HG03108 (cell line): ENCODE measurements around the gene NELFB.

Source experiments
- ATAC-seq: cut with Tn5 transposase; IDR thresholded peaks from one replicate; pipeline ENCODE4 v1.9.1; 2021; ENCODE audit warnings: moderate library complexity; ENCODE audit not compliant: unreplicated experiment

The NELFB gene

DNA sequence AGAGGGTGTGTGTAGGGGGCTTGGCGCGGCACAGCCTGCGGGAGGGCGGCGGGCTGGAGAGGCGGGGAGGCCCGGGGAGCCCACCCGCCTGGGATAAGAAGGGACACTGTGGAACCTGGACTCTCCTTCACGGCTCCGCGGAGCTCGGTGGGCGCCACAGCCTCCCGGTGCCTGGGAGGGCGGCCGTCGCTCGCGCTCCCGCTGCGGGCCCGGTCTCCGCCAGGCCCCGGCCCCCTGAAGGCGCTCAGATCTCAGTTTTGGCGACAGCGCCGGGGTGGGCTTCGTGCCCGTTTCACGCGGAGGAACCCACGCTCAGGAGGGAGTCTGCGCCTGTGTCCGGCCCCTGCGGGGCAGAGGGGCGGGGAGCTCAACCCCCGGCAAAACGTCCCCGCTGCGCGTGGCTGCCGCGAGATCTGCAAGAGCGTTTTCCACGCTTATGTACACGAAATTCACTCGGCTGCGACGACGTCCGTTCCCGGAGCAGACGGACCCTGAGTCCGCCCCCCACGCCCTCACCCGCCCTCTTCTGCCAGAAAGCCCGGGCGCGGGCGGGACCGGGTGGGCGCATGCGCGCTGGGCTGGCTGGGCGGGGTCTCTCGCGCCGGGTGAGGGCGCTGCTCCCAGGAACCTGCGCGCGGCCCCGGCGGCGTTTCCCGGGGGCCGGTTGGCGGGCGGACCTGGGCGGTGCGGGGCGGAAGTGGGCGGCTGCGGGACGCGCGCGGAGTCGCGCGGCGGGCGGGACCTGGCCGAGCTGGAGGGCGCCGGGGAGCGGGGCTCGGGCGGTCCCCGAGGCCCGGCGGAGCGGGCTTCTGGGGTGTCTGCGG is at the start of gene NELFB:
Gene NELFB (plus strand): TSS at position 704 of the 824 bp plus-strand sequence.
- ATAC-seq, result peak; percentile 70

DNA sequence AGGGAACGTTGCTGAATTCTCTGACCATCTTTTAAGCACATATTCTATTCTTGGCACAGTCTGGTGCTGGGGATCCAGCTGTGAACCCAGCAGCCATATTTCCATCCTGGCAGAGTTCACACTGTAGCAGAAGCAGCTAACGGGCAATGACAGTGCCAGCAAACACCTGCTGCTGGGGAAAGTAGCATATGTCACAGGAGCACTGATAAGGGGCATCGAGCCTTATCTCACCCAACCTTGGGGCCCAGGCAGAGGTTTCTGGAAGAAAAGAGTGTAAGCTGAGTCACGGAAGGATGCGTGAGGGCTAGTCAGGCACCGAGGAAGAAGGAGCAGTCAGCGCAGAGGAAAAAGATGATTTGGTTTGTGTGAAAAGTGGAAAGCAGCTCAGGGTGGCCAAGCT is 48.5 kb upstream of the NELFB start:
- ATAC-seq, result no peak

GRCh38 chr9:137211532-137211931 is 43.6 kb upstream of the NELFB start:
- ATAC-seq, result no peak

GRCh38 chr9:137212520-137212919 is 42.6 kb upstream of the NELFB start:
- no peak for ATAC-seq

DNA sequence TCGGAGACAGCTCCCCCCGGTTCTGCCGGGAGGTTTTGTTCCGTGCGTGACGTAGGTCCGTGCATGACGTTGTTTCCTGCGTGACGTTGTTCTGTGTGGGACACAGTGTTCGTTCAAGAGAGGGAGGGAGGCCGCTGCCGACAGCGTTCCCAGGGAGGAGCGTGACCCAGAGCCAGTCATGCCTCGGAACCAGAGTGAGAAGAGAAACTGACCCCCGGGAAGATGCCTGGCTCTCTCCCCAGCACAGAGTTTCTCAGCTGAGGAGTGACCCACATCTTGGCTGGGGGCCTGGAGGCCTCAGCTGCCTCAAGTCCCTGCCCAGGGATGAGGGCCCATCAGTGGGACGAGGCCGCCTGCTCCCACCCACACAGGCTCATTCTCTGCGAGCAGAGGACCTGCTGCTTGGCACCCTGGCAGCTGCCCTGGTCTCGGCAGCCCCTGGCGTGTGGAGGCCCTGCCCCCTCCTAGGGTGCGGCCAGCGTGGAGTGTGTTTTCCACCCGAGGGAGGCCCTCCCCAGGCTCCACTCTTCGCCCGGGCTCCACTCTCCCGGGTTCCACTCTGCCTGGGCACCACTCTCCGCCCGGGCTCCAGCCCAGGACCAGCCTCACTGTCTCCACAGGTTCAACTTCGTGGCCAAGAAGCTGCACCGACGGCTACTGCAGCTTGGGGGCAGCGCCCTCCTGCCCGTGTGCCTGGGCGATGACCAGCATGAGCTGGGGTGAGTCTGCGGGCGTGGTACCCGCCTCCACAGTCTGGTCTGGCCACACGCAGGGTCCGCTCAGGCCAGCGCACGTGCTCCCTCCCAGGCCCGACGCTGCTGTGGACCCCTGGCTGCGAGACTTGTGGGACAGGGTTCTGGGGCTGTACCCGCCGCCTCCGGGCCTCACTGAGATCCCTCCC is 41.7 kb upstream of the NELFB start:
- no peak for ATAC-seq

DNA sequence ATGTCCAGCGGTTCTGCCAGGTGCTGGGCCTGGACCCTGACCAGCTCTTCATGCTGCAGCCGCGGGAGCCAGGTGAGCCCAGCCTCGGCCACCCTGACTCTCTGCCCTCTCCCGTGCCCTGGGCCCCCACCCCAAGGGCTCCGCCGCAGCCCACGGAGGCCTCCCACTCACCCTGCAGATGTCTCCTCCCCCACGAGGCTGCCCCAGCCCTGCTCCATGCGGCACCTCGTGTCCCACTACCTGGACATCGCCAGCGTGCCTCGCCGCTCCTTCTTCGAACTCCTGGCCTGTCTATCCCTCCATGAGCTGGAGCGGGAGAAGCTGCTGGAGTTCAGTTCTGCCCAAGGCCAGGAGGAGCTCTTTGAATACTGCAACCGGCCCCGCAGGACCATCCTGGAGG is 40.5 kb upstream of the NELFB start:
- ATAC-seq, result no peak

DNA sequence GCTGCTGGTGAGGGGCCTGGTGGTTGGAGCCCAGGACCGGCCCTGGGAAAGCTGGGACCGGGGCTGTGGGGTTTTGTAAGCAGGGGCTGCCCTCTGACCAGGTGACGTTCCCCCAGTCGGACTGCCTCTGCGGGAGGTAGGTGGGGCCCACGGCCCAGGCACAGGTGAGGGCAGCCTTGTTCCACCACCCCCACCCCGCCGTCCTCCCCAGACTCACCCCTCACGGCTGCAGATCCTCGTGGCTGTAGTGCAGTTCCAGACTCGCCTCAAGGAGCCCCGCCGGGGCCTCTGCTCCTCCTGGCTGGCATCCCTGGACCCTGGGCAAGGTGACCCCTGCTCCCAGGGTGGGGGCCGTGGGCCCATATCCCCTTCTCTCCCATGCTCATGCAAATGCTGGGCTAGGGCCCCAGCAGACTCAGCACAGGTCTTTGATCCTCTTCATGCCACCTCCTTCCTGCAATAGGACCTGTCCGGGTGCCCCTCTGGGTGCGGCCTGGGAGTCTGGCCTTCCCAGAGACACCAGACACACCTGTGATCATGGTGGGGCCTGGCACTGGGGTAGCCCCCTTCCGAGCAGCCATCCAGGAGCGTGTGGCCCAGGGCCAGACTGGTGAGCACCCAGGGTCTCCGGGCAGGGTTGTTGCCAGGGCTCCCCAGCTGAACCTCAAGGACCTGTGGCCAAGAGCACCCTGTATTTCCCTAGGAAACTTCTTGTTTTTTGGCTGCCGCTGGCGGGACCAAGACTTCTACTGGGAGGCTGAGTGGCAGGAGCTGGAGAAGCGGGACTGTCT is 39.7 kb upstream of the NELFB start:
- ATAC-seq, result no peak

DNA sequence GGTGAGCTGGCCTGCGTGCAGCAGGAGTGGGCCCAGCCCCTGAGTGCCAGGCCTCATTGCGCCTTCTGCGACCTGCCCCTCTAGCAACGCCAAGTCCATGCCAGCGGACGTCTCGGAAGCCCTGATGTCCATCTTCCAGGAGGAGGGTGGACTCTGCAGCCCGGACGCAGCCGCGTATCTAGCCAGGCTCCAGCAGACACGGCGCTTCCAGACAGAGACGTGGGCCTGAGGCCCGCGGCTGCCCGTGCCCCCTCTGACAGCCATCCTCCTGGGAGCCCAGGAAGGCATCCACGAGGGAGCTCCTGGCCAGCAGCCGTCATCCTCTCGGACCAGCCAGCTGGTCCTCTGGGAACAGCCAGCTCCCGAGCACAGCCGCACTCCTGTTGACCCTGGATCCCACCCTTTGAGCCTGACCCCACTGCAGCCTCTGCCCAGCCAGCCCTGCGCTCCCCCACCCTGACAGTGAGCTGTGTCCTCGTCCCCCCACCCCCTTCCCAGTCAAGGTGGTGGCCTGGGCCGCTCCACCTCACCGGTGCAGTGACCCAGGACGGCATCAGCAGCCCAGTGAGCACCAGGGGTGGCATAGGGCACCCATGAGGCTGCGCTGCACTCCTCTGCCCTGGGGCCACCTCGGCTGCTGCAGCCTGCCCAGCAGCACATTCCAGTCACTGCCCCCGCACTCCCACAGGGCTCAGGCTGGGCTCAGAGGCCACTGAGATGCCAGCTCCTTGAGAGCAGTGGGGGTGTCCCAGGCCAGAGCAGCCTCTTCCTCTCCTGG is 38.8 kb upstream of the NELFB start:
- no peak for ATAC-seq

- no peak for ATAC-seq
Observed at GRCh38 chr9:137217276-137218211, 37.6 kb upstream of the NELFB start.

DNA sequence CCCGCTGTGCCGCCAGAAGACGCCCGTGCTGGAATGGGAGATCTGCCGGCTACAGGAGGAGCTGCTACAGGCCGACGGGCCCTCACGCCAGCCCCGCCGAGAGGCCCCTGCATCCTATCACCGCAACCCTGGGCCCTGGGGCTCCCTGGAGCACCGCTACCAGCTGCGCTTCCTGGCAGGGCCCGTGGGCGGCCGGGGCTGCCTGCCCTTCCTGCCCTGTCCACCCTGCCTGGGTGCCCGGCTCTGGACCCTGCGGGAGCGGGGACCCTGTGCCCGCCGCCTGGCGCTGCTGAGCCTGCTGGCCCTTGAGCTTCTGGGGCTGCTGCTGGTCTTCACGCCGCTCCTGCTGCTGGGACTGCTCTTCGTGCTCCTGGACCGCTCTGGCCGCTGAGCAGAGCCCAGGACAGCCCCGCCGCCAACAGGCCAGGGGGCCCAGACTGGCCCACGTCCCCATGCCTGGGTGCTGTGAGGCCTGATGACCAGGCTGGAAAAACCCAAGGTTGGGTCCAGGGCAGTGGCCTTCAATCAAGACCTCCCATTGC is 36.8 kb upstream of the NELFB start:
- no peak for ATAC-seq

- no peak for ATAC-seq
Observed at GRCh38 chr9:137218754-137219271, 36.3 kb upstream of the NELFB start.

DNA sequence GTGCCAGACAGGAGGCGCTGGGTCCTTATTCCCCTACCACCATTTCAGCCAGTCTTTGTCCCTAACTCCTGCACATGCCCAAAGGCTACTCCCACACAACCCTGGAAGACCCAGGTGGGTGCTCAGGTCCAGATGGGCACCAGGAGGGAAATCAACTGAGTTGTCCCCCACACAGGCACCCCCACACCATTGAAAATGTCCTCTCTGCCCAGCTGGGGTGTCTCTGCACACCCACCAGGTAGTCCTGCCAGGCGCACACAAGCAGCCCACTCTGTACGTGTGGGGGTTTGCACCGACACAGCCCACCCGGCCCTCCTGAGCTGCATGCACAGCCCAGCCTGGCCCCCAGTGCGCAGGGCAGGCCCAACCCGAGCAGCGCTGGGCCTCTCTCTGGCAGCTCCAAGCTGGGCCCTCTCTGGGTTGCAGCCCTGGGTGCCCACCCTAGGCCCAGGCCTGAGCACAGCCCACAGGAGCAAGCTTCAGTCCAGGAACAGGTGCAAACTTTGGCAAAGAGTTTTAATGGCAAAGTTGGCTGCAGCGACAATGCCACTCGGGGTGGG is 35.3 kb upstream of the NELFB start:
- no peak for ATAC-seq

- no peak for ATAC-seq
Observed at GRCh38 chr9:137220317-137221094, 34.6 kb upstream of the NELFB start.

DNA sequence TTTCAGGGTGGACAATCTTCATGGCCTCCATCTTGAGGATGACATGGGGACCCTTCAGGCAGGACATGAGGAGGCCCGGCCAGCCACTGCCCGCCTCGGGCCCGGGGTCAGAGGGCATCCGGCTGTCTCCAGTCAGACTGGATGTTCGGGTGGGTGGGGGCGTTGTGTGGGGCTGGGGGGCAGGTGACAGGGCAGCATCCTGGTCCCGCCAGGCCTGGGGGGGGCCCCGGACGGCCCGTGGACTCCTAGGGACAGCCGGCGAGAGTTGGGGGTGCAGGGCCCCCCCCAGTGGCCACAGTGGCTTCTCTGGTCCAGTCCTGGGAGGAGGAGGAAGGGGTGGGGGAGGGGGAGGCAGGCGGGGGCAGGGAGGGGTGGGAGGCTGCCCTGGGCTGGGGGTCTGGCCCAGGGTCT is 34.0 kb upstream of the NELFB start:
- ATAC-seq, result no peak

- no peak for ATAC-seq
Observed at GRCh38 chr9:137221506-137222111, 33.5 kb upstream of the NELFB start.

GRCh38 chr9:137222190-137223077 is 32.7 kb upstream of the NELFB start, which contains the start of gene RNF208:
RNF208 (minus strand) TSS chr9:137222240; CDS start chr9:137221212, 1,028 bp downstream.
- ATAC-seq, result peak; percentile 4
